GM12878 (cell line): ENCODE results near the gene NUMA1. TPM values are rescaled to one million over a fixed set of nuclear protein-coding genes. Genes with fewer than 3 reads are reported as not detected.

ENCODE experiments used
- ATAC-seq: fragments of 200-7000 bp; cut with Tn5 transposase; 3 replicates; pipeline ENCODE4 v1.9.1; 2020; ENCODE audit warnings: mild to moderate bottlenecking, moderate library complexity
- BruUV-seq: library from RNA; stranded (reverse); fragments of 400-500 nt; replicated peaks from 2 replicates; lab custom pipeline; 2021; lab: Mats Ljungman, UMichigan
- CTCF ChIA-PET: fragments of 300-600 bp; sonication (Branson Sonifier 250); formaldehyde crosslinking; extraction: SDS; loops from one replicate; lab custom pipeline; 2021; ENCODE audit warnings: inconsistent platforms; lab: Yijun Ruan, JAX
- POLR2A ChIA-PET: fragments of 350-600 bp; formaldehyde crosslinking; extraction: SDS; loops from one replicate; lab custom pipeline; 2021; ENCODE audit warnings: inconsistent platforms; lab: Charles Lee
- RAD21 ChIA-PET: fragments of 300-600 bp; sonication (Branson Sonifier 250); formaldehyde crosslinking; loops from one replicate; lab custom pipeline; 2023; ENCODE audit warnings: antibody characterized with exemption; ENCODE audit not compliant: unreplicated experiment; lab: Charles Lee
- SMC1A ChIA-PET: fragments of 300-600 bp; sonication (Branson Sonifier 250); formaldehyde crosslinking; loops from one replicate; lab custom pipeline; 2023; ENCODE audit not compliant: unreplicated experiment, uncharacterized antibody; lab: Charles Lee
- DNase-seq: peaks from one replicate; pipeline ENCODE4 v3.0.0-alpha.2; 2011; ENCODE audit warnings: low read depth, low spot score
- FAIRE-seq: peaks from 3 replicates; lab custom pipeline; 2011; peaks lifted over from hg19 to GRCh38; lab: Jason Lieb, UNC
- H2AFZ ChIP-seq: 2 replicates; pipeline ENCODE4 v1.6.0; 2011; ENCODE audit warnings: low read depth, low read length, control low read depth; ENCODE audit not compliant: control insufficient read depth
- H3K27ac ChIP-seq: 2 replicates; pipeline ENCODE4 v1.5.1; 2011; ENCODE audit warnings: control low read depth; ENCODE audit not compliant: control insufficient read depth, insufficient read depth
- H3K27me3 ChIP-seq, 2 experiments: replicated peaks in 1 of 2; 2 replicates each; pipeline versions ENCODE4 v1.6.0 to v1.6.1; 2011; ENCODE audit warnings: low read length in 1 of 2; ENCODE audit not compliant: control insufficient read depth in 2 of 2, insufficient read depth in 2 of 2
- H3K36me3 ChIP-seq, 2 experiments: 2 replicates each; pipeline ENCODE4 v1.5.1; 2011; ENCODE audit warnings: low read length in 1 of 2; ENCODE audit not compliant: control insufficient read depth in 2 of 2, insufficient read depth in 2 of 2
- H3K4me1 ChIP-seq: 2 replicates; pipeline ENCODE4 v1.6.1; 2011; ENCODE audit warnings: mild to moderate bottlenecking, low read length, moderate library complexity, mixed read lengths; ENCODE audit not compliant: control insufficient read depth, insufficient read depth
- H3K4me2 ChIP-seq: 2 replicates; pipeline ENCODE4 v1.6.0; 2011; ENCODE audit warnings: control low read depth; ENCODE audit not compliant: control insufficient read depth, insufficient read depth
- H3K4me3 ChIP-seq: fragments of 200-600 bp; sonication (generic); 2 replicates; pipeline ENCODE4 v1.5.1; 2016
- H3K79me2 ChIP-seq: 2 replicates; pipeline ENCODE4 v1.6.0; 2011; ENCODE audit warnings: low read length; ENCODE audit not compliant: control insufficient read depth, insufficient read depth
- H3K9ac ChIP-seq: 2 replicates; pipeline ENCODE4 v1.8.0; 2011; ENCODE audit warnings: low read length, control low read depth, mixed read lengths; ENCODE audit not compliant: control insufficient read depth, insufficient read depth
- H3K9me3 ChIP-seq: replicated peaks from 3 replicates; pipeline ENCODE4 v1.5.1; 2011; ENCODE audit warnings: mild to moderate bottlenecking, low read length; ENCODE audit not compliant: control insufficient read depth, insufficient read depth
- H4K20me1 ChIP-seq: 2 replicates; pipeline ENCODE4 v1.6.0; 2011; ENCODE audit not compliant: control insufficient read depth, insufficient read depth
- FOS ChIP-seq: IDR thresholded peaks from 3 replicates; pipeline ENCODE4 v1.6.1; 2011; ENCODE audit warnings: borderline replicate concordance; ENCODE audit not compliant: insufficient read length; ENCODE audit errors: extremely low read depth
- IRF3 ChIP-seq: fragments of 450-650 bp; IDR thresholded peaks from 2 replicates; pipeline ENCODE4 v1.6.1; 2014; ENCODE audit warnings: mild to moderate bottlenecking
- MAX ChIP-seq: IDR thresholded peaks from 2 replicates; pipeline ENCODE4 v1.6.1; 2012; ENCODE audit warnings: low read depth, low read length, improper control_type of control experiment
- MLLT1 ChIP-seq: fragments of 450-650 bp; IDR thresholded peaks from 2 replicates; pipeline ENCODE4 v1.6.1; 2016; ENCODE audit warnings: mild to moderate bottlenecking
- MTA3 ChIP-seq: IDR thresholded peaks from 2 replicates; pipeline ENCODE4 v1.6.1; 2012; ENCODE audit warnings: low read length, inconsistent platforms, borderline replicate concordance
- PAX5 ChIP-seq: IDR thresholded peaks from 2 replicates; pipeline ENCODE4 v1.6.1; 2011; ENCODE audit warnings: low read depth, low read length, borderline replicate concordance
- RAD21 ChIP-seq: IDR thresholded peaks from 2 replicates; pipeline ENCODE4 v1.6.1; 2011; ENCODE audit warnings: mild to moderate bottlenecking, low read depth, low read length, moderate library complexity; ENCODE audit not compliant: insufficient read depth
- REST ChIP-seq: IDR thresholded peaks from 2 replicates; pipeline ENCODE4 v1.6.1; 2012; ENCODE audit warnings: mild to moderate bottlenecking, low read depth, low read length
- SUZ12 ChIP-seq: fragments of 200-600 bp; sonication (generic); IDR thresholded peaks from one replicate; pipeline ENCODE4 v1.6.1; 2018; ENCODE audit warnings: antibody characterized with exemption, mild to moderate bottlenecking; ENCODE audit not compliant: unreplicated experiment
- TCF7 ChIP-seq: IDR thresholded peaks from 2 replicates; pipeline ENCODE4 v1.6.1; 2014; ENCODE audit warnings: antibody characterized with exemption, borderline replicate concordance
- USF1 ChIP-seq: IDR thresholded peaks from 2 replicates; pipeline ENCODE4 v1.6.1; 2011; ENCODE audit warnings: borderline replicate concordance, low read depth, mild to moderate bottlenecking, moderate library complexity, mixed read lengths, low read length; ENCODE audit not compliant: insufficient read depth; ENCODE audit errors: extremely low read length
- ZBTB4 ChIP-seq: fragments of 450-650 bp; formaldehyde crosslinking; IDR thresholded peaks from 2 replicates; pipeline ENCODE4 v1.4.0; 2022; ENCODE audit warnings: mild to moderate bottlenecking, moderate library complexity
- WGBS: methylation state at CpG from one replicate; pipeline ENCODE4 v1.1.6; 2016; ENCODE audit warnings: low lambda C conversion rate; ENCODE audit not compliant: insufficient replicate concordance, insufficient coverage; ENCODE audit errors: missing lambda C conversion rate; 5-methylcytosine and 5-hydroxymethylcytosine counted together
- in situ Hi-C: fragments of 300-500 bp; cut with MboI; formaldehyde crosslinking; loops from 9 replicates; pipeline ENCODE4 v1.14.3; 2018; ENCODE audit warnings: mixed read lengths
- intact Hi-C: fragments of 100-400 bp; cut with micrococcal nuclease; formaldehyde crosslinking; loops from one replicate; pipeline ENCODE4 v1.14.2; 2022; ENCODE audit not compliant: unreplicated experiment
- polyA plus RNA-seq, 11 experiments: library from polyadenylated mRNA; depleted of rRNA in 4 of 11; unstranded in 6 of 11; stranded (reverse) in 5 of 11; fragments of >200 nt; fragmentation: Nextera tagmentation in 4 of 11; fragmentation: Illumina TruSeq in 1 of 11; extraction: Ambion mirVana in 4 of 11; extraction: Trizol in 1 of 11; gene quantifications; 1 replicate in 1 of 11; 2 replicates in 10 of 11; pipeline versions ENCODE4 v1.2.1 to v1.2.3, GENCODE V29; 2011 to 2016; ENCODE audit warnings: inconsistent platforms in 2 of 11, missing spikeins in 2 of 11, low read depth in 1 of 11
- total RNA-seq, 4 experiments: library from RNA; depleted of rRNA in 3 of 4; stranded (reverse); fragments of >200 nt in 3 of 4; fragmentation: Illumina TruSeq in 1 of 4; extraction: Trizol in 1 of 4; gene quantifications; 2 replicates each; pipeline versions ENCODE4 v1.2.1 to v1.2.3, GENCODE V29; 2013 to 2021

NUMA1 gene
- total and polyA plus RNA-seq, 10 of the 15 experiments (the other 5 are each of a cell fraction or from before 2014, with no cell fraction given): 5.5 to 111 (median 61.0) TPM

GRCh38 chr11:71976551-71976950, 103.8 kb downstream of the NUMA1 start:
- intact Hi-C loops: no loop called here
- H3K27me3 ChIP-seq: no peaks in the 10 kb centered on the region
- 96% methylated on average over 5 of the region's 5 CpGs for WGBS
- no peak overlapping the region for H3K4me3 ChIP-seq
- H4K20me1 ChIP-seq: no peaks in the 10 kb centered on the region
- SMC1A ChIA-PET: interaction anchor here (0.8 to 5.6 kb wide), 23 partner anchors 9 to 457 kb away, joined by 3 to 67 read pairs (median 5); partner anchors contain the start of genes IL18BP, RNF121 and XNDC1N
- H3K79me2 ChIP-seq: no peaks in the 10 kb centered on the region
- RAD21 ChIA-PET: interaction anchor here (1.0 to 3.7 kb wide), 13 partner anchors 12 to 454 kb away, joined by 3 to 51 read pairs (median 17); partner anchors contain the start of gene IL18BP
- ATAC-seq: no peak
- no peak overlapping the region for H3K9ac ChIP-seq
- CTCF ChIA-PET: interaction anchor here (0.9 to 9.1 kb wide), 31 partner anchors 10 to 458 kb away, joined by 3 to 138 read pairs (median 10); partner anchors contain the start of genes ANAPC15, CLPB, IL18BP and RNF121
- TF ChIP-seq REST: no peak
- TF ChIP-seq USF1: no peak
- no peak for TF ChIP-seq TCF7
- TF ChIP-seq PAX5: no peak
- no peak for TF ChIP-seq MAX
- no peak for TF ChIP-seq IRF3
- no peak for TF ChIP-seq FOS
- TF ChIP-seq SUZ12: no peak
- TF ChIP-seq RAD21: no peak
- no peak for TF ChIP-seq MLLT1
- TF ChIP-seq MTA3: no peak
- TF ChIP-seq ZBTB4: no peak
- DNase-seq: no peak
- no peak overlapping the region for H3K4me2 ChIP-seq
- H3K27ac ChIP-seq: no peak overlapping the region
- H3K36me3 ChIP-seq: peaks cover 4 to 24% of the 10 kb centered on the region in 2 experiments
- H2AFZ ChIP-seq: no peak overlapping the region
- peaks cover 10% of the 10 kb centered on the region for H3K4me1 ChIP-seq
- in situ Hi-C loops: no loop called here
- H3K9me3 ChIP-seq: no peaks in the 10 kb centered on the region
- FAIRE-seq: no peak
- POLR2A ChIA-PET: interaction anchor here (0.7 to 1.3 kb wide), 4 partner anchors 15 to 116 kb away, joined by 3 to 4 read pairs (median 4); partner anchors contain the start of gene XNDC1N
- BruUV-seq: no TSS peak
